HEK293 (cell line): ENCODE measurements around the gene BTBD17.

ENCODE experiments used
- CTCF ChIA-PET: fragments of 350-600 bp; formaldehyde crosslinking; extraction: SDS; loops from one replicate; lab custom pipeline; 2021; ENCODE audit warnings: antibody characterized with exemption; lab: Yijun Ruan, JAX
- POLR2A ChIA-PET: fragments of 300-600 bp; formaldehyde crosslinking; extraction: SDS; loops from one replicate; lab custom pipeline; 2020; ENCODE audit warnings: antibody characterized with exemption, inconsistent platforms; lab: Yijun Ruan, JAX
- H3K27ac ChIP-seq: fragments of 200-500 bp; sonication (Bioruptor generic); 2 replicates; pipeline ENCODE4 v1.5.1; 2014; ENCODE audit warnings: low read depth, low read length, control low read depth, inconsistent platforms; ENCODE audit errors: extremely low read depth
- H3K36me3 ChIP-seq, 2 experiments: fragments of 200-500 bp in 1 of 2; sonication (Bioruptor generic) in 1 of 2; 1 replicate in 1 of 2; 2 replicates in 1 of 2; pipeline ENCODE4 v1.5.1; 2014 to 2017; ENCODE audit warnings: inconsistent platforms in 2 of 2, low read length in 2 of 2; ENCODE audit not compliant: control insufficient read depth in 2 of 2, insufficient read depth in 1 of 2
- H3K4me1 ChIP-seq: fragments of 200-500 bp; sonication (Bioruptor generic); 2 replicates; pipeline ENCODE4 v1.5.1; 2014; ENCODE audit warnings: mild to moderate bottlenecking, low read length, inconsistent platforms; ENCODE audit not compliant: control insufficient read depth, insufficient read depth
- H3K4me3 ChIP-seq: 2 replicates; pipeline ENCODE4 v1.5.1; 2011; ENCODE audit warnings: low read depth, mild to moderate bottlenecking, control low read depth, low read length, moderate library complexity
- H3K9me3 ChIP-seq: fragments of 200-500 bp; sonication (Bioruptor generic); 2 replicates; pipeline ENCODE4 v1.5.1; 2014; ENCODE audit warnings: low read depth, low read length, inconsistent platforms; ENCODE audit not compliant: control insufficient read depth, insufficient read depth
- BCL11A ChIP-seq: fragments of 450-650 bp; formaldehyde crosslinking; IDR thresholded peaks from 2 replicates; pipeline ENCODE4 v1.5.1; 2016; ENCODE audit warnings: low read depth, missing biosample characterization, missing genetic modification characterization
- ZBTB17 ChIP-seq: fragments of 450-650 bp; formaldehyde crosslinking; IDR thresholded peaks from 2 replicates; pipeline ENCODE4 v1.5.1; 2016; ENCODE audit warnings: missing biosample characterization, missing genetic modification characterization
- ZNF2 ChIP-seq: fragments of 450-650 bp; formaldehyde crosslinking; IDR thresholded peaks from 2 replicates; pipeline ENCODE4 v1.5.1; 2016; ENCODE audit warnings: missing biosample characterization, missing genetic modification characterization
- ZNF239 ChIP-seq: fragments of 450-650 bp; formaldehyde crosslinking; IDR thresholded peaks from 2 replicates; pipeline ENCODE4 v1.5.1; 2016; ENCODE audit warnings: missing biosample characterization, missing genetic modification characterization
- ZNF274 ChIP-seq, 2 experiments: fragments of 200-500 bp in 1 of 2; fragments of 450-650 bp in 1 of 2; sonication (Bioruptor generic) in 1 of 2; formaldehyde crosslinking in 1 of 2; IDR thresholded peaks; 2 replicates each; pipeline versions ENCODE4 v1.5.1 to v1.6.1; 2014 to 2016; ENCODE audit warnings: borderline replicate concordance in 1 of 2, inconsistent platforms in 1 of 2, low read length in 1 of 2, missing biosample characterization in 1 of 2, missing genetic modification characterization in 1 of 2
- ZNF341 ChIP-seq: fragments of 450-650 bp; formaldehyde crosslinking; IDR thresholded peaks from 2 replicates; pipeline ENCODE4; 2016; ENCODE audit warnings: low read depth, missing biosample characterization, missing genetic modification characterization
- ZNF585B ChIP-seq: fragments of 450-650 bp; formaldehyde crosslinking; IDR thresholded peaks from 2 replicates; pipeline ENCODE4 v1.5.1; 2016; ENCODE audit warnings: missing biosample characterization, missing genetic modification characterization
- ZNF777 ChIP-seq: fragments of 450-650 bp; formaldehyde crosslinking; IDR thresholded peaks from 2 replicates; pipeline ENCODE4 v1.5.1; 2017; ENCODE audit warnings: missing biosample characterization, missing genetic modification characterization, borderline replicate concordance
- TF ChIP-seq, protein P1 (sequence below): fragments of 450-650 bp; formaldehyde crosslinking; IDR thresholded peaks from 2 replicates; pipeline ENCODE4 v1.5.1; 2016; ENCODE audit warnings: missing biosample characterization, missing genetic modification characterization
- TF ChIP-seq, protein P2 (sequence below): fragments of 450-650 bp; formaldehyde crosslinking; IDR thresholded peaks from 2 replicates; pipeline ENCODE4 v1.5.1; 2017; ENCODE audit warnings: missing biosample characterization, missing genetic modification characterization
- TF ChIP-seq, protein P3 (sequence below): fragments of 450-650 bp; formaldehyde crosslinking; IDR thresholded peaks from 2 replicates; pipeline ENCODE4 v1.5.1; 2016; ENCODE audit warnings: missing biosample characterization, missing genetic modification characterization, low read depth
- TF ChIP-seq, protein P4 (sequence below): fragments of 450-650 bp; formaldehyde crosslinking; IDR thresholded peaks from 2 replicates; pipeline ENCODE4 v1.5.1; 2016; ENCODE audit warnings: missing biosample characterization, missing genetic modification characterization
- TF ChIP-seq, protein P5 (sequence below): fragments of 450-650 bp; formaldehyde crosslinking; IDR thresholded peaks from 2 replicates; pipeline ENCODE4 v1.5.1; 2016; ENCODE audit warnings: missing biosample characterization, missing genetic modification characterization, borderline replicate concordance

The BTBD17 gene

DNA sequence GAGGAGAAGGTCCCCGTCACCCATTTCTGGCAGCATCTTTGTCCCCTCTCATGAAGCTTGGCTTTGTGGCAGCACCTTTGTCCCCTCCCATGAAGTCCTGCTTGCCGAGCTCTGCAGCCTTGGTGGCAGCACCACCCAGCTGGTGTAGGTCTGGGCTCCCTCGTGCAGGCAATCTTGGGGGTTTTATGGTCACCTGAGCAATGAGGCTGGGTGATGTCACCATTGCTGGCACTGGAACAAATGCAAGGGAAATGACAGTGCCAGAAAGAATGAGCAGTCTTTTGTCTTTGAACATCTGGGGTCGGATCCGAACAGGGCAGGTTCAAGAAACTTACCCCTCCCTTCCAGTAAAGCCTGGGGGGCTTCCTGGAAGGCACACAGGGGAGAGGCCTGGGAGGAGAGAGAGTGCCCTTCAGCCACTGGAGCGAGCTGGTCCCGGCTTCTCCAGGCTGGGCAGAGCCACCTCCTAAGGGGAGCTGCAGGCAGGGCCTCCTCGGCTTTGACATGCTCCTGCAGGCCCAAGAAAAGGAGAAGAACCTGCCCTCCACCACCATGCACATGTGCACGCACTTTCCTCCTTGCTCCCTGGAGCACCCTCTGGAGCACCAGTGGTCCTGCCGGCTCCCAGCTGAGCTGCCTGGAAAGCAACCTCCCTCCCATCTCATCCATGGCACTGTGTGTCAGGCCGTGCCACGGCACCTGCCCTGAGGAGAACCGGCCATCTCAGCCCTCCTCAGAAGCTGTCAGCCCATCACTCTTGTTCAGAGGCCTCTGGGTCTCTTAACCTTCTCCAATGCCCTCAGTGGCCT is 16.0 kb downstream of the BTBD17 start (continued):
- TF ChIP-seq, protein P1, sequence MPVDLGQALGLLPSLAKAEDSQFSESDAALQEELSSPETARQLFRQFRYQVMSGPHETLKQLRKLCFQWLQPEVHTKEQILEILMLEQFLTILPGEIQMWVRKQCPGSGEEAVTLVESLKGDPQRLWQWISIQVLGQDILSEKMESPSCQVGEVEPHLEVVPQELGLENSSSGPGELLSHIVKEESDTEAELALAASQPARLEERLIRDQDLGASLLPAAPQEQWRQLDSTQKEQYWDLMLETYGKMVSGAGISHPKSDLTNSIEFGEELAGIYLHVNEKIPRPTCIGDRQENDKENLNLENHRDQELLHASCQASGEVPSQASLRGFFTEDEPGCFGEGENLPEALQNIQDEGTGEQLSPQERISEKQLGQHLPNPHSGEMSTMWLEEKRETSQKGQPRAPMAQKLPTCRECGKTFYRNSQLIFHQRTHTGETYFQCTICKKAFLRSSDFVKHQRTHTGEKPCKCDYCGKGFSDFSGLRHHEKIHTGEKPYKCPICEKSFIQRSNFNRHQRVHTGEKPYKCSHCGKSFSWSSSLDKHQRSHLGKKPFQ (tag by site-specific recombination), result no peak
- TF ChIP-seq, protein P2, sequence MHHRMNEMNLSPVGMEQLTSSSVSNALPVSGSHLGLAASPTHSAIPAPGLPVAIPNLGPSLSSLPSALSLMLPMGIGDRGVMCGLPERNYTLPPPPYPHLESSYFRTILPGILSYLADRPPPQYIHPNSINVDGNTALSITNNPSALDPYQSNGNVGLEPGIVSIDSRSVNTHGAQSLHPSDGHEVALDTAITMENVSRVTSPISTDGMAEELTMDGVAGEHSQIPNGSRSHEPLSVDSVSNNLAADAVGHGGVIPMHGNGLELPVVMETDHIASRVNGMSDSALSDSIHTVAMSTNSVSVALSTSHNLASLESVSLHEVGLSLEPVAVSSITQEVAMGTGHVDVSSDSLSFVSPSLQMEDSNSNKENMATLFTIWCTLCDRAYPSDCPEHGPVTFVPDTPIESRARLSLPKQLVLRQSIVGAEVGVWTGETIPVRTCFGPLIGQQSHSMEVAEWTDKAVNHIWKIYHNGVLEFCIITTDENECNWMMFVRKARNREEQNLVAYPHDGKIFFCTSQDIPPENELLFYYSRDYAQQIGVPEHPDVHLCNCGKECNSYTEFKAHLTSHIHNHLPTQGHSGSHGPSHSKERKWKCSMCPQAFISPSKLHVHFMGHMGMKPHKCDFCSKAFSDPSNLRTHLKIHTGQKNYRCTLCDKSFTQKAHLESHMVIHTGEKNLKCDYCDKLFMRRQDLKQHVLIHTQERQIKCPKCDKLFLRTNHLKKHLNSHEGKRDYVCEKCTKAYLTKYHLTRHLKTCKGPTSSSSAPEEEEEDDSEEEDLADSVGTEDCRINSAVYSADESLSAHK (tag by site-specific recombination), result no peak
- TF ChIP-seq ZNF239 (no peak), ZNF777 (tag by site-specific recombination) (no peak), ZBTB17 (tag by site-specific recombination) (peak; percentile 33; the same call in 1 of the 2 replicates)
- TF ChIP-seq, protein P3, sequence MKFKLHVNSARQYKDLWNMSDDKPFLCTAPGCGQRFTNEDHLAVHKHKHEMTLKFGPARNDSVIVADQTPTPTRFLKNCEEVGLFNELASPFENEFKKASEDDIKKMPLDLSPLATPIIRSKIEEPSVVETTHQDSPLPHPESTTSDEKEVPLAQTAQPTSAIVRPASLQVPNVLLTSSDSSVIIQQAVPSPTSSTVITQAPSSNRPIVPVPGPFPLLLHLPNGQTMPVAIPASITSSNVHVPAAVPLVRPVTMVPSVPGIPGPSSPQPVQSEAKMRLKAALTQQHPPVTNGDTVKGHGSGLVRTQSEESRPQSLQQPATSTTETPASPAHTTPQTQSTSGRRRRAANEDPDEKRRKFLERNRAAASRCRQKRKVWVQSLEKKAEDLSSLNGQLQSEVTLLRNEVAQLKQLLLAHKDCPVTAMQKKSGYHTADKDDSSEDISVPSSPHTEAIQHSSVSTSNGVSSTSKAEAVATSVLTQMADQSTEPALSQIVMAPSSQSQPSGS (tag by site-specific recombination), result 0 out of 2 replicates have a peak, but pooled peaks have one; percentile 18

DNA sequence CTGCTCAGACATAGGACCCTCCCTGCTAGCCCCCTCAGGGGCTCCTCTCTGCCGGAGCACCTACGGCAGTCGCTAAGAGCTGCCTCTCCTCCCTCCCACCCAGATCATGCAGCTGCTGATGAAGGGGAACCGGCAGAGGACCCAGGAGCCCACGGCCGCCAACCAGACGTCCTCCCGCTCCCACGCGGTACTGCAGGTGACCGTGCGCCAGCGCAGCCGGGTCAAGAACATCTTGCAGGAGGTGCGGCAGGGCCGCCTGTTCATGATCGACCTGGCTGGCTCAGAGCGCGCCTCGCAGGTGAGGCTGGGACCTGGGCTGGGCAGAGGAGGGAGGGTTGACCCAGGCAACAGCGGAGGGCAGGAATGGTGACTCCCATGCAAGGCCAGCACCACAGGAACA is 17.0 kb downstream of the BTBD17 start:
- Histone ChIP-seq H3K9me3 (no peaks in the 10 kb centered on the region), H3K36me3 (no peaks in the 10 kb centered on the region), H3K4me3 (no peak overlapping the region), H3K4me1 (no peaks in the 10 kb centered on the region), H3K27ac (no peak overlapping the region)
- ChIA-PET CTCF (no interaction called here), POLR2A (no interaction called here)
- TF ChIP-seq ZNF274 (IDR thresholded peaks at IDR 0.05; ENCODE audit: low read length), result no peak
- TF ChIP-seq ZNF274 (tag by site-specific recombination; IDR thresholded peaks at IDR 0.05; ENCODE audit: borderline replicate concordance), result no peak
- TF ChIP-seq ZNF2 (tag by site-specific recombination), result no peak
- TF ChIP-seq ZNF341 (tag by site-specific recombination), result 0 out of 2 replicates have a peak, but pooled peaks have one; percentile 50
- no peak for TF ChIP-seq BCL11A (tag by site-specific recombination)
- TF ChIP-seq, protein P4, sequence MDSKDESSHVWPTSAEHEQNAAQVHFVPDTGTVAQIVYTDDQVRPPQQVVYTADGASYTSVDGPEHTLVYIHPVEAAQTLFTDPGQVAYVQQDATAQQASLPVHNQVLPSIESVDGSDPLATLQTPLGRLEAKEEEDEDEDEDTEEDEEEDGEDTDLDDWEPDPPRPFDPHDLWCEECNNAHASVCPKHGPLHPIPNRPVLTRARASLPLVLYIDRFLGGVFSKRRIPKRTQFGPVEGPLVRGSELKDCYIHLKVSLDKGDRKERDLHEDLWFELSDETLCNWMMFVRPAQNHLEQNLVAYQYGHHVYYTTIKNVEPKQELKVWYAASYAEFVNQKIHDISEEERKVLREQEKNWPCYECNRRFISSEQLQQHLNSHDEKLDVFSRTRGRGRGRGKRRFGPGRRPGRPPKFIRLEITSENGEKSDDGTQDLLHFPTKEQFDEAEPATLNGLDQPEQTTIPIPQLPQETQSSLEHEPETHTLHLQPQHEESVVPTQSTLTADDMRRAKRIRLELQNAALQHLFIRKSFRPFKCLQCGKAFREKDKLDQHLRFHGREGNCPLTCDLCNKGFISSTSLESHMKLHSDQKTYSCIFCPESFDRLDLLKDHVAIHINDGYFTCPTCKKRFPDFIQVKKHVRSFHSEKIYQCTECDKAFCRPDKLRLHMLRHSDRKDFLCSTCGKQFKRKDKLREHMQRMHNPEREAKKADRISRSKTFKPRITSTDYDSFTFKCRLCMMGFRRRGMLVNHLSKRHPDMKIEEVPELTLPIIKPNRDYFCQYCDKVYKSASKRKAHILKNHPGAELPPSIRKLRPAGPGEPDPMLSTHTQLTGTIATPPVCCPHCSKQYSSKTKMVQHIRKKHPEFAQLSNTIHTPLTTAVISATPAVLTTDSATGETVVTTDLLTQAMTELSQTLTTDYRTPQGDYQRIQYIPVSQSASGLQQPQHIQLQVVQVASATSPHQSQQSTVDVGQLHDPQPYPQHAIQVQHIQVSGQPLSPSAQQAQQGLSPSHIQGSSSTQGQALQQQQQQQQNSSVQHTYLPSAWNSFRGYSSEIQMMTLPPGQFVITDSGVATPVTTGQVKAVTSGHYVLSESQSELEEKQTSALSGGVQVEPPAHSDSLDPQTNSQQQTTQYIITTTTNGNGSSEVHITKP (tag by site-specific recombination), result no peak
- TF ChIP-seq, protein P5, sequence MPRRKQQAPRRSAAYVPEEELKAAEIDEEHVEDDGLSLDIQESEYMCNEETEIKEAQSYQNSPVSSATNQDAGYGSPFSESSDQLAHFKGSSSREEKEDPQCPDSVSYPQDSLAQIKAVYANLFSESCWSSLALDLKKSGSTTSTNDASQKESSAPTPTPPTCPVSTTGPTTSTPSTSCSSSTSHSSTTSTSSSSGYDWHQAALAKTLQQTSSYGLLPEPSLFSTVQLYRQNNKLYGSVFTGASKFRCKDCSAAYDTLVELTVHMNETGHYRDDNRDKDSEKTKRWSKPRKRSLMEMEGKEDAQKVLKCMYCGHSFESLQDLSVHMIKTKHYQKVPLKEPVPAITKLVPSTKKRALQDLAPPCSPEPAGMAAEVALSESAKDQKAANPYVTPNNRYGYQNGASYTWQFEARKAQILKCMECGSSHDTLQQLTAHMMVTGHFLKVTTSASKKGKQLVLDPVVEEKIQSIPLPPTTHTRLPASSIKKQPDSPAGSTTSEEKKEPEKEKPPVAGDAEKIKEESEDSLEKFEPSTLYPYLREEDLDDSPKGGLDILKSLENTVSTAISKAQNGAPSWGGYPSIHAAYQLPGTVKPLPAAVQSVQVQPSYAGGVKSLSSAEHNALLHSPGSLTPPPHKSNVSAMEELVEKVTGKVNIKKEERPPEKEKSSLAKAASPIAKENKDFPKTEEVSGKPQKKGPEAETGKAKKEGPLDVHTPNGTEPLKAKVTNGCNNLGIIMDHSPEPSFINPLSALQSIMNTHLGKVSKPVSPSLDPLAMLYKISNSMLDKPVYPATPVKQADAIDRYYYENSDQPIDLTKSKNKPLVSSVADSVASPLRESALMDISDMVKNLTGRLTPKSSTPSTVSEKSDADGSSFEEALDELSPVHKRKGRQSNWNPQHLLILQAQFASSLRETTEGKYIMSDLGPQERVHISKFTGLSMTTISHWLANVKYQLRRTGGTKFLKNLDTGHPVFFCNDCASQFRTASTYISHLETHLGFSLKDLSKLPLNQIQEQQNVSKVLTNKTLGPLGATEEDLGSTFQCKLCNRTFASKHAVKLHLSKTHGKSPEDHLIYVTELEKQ, result no peak
- TF ChIP-seq ZNF585B (tag by site-specific recombination), result no peak
